HepG2 (cell line): ENCODE measurements around the gene CLDND2. TPM values are rescaled to one million over a fixed set of nuclear protein-coding genes. Genes with fewer than 3 reads are reported as not detected.

Experiments
- ARID2 ChIP-seq: sonication (generic); formaldehyde crosslinking; IDR thresholded peaks from 2 replicates; pipeline ENCODE4 v1.8.1; 2022; ENCODE audit warnings: mild to moderate bottlenecking, missing genetic modification reagents, borderline replicate concordance
- ARNT2 ChIP-seq: sonication (generic); formaldehyde crosslinking; IDR thresholded peaks from 2 replicates; pipeline ENCODE4 v1.8.0; 2022; ENCODE audit warnings: mild to moderate bottlenecking, low read depth, missing genetic modification reagents, moderate library complexity
- ARNTL ChIP-seq: sonication (generic); formaldehyde crosslinking; IDR thresholded peaks from 2 replicates; pipeline ENCODE4 v1.4.0; 2020; ENCODE audit warnings: mild to moderate bottlenecking, missing genetic modification reagents
- BCL3 ChIP-seq: sonication (generic); formaldehyde crosslinking; IDR thresholded peaks from 2 replicates; pipeline ENCODE4 v1.5.1; 2020; ENCODE audit warnings: mild to moderate bottlenecking, missing genetic modification reagents, moderate library complexity
- BRCA1 ChIP-seq: sonication (generic); formaldehyde crosslinking; IDR thresholded peaks from 2 replicates; pipeline ENCODE4 v1.4.0; 2020; ENCODE audit warnings: missing genetic modification reagents
- CERS6 ChIP-seq: sonication (generic); formaldehyde crosslinking; IDR thresholded peaks from 2 replicates; pipeline ENCODE4 v1.5.0; 2020; ENCODE audit warnings: missing genetic modification reagents
- HHEX ChIP-seq: IDR thresholded peaks from 2 replicates; pipeline ENCODE4 v1.6.1; 2016; ENCODE audit warnings: control low read depth
- HNF4A ChIP-seq: sonication (generic); formaldehyde crosslinking; IDR thresholded peaks from 2 replicates; pipeline ENCODE4 v1.4.0; 2020; ENCODE audit warnings: missing genetic modification reagents
- IRF9 ChIP-seq: sonication (generic); formaldehyde crosslinking; IDR thresholded peaks from 2 replicates; pipeline ENCODE4 v1.8.0; 2022; ENCODE audit warnings: missing genetic modification reagents, mild to moderate bottlenecking, borderline replicate concordance
- MATR3 ChIP-seq: sonication (generic); formaldehyde crosslinking; IDR thresholded peaks from 2 replicates; pipeline ENCODE4 v1.4.0; 2020; ENCODE audit warnings: missing genetic modification reagents
- MEIS2 ChIP-seq: sonication (generic); formaldehyde crosslinking; IDR thresholded peaks from 2 replicates; pipeline ENCODE4 v1.9.0; 2021; ENCODE audit warnings: mild to moderate bottlenecking, missing genetic modification reagents
- MTA3 ChIP-seq: sonication (generic); formaldehyde crosslinking; IDR thresholded peaks from 2 replicates; pipeline ENCODE4 v1.4.0; 2020; ENCODE audit warnings: missing genetic modification reagents
- NBN ChIP-seq: fragments of 450-650 bp; conservative IDR thresholded peaks from 2 replicates; pipeline ENCODE4 v1.6.1; 2017
- POGK ChIP-seq: sonication (generic); formaldehyde crosslinking; conservative IDR thresholded peaks from 2 replicates; pipeline ENCODE4 v1.8.0; 2022; ENCODE audit warnings: mild to moderate bottlenecking, moderate library complexity, missing genetic modification reagents
- POLR2G ChIP-seq: fragments of 200-400 bp; formaldehyde crosslinking; IDR thresholded peaks from 2 replicates; pipeline ENCODE4 v1.6.1; 2018; ENCODE audit warnings: mild to moderate bottlenecking, low read depth, low read length, moderate library complexity
- RAD21 ChIP-seq: fragments of 450-650 bp; formaldehyde crosslinking; IDR thresholded peaks from 2 replicates; pipeline ENCODE4 v1.5.0; 2020; ENCODE audit warnings: mild to moderate bottlenecking
- RBFOX2 ChIP-seq: fragments of 200-400 bp; formaldehyde crosslinking; IDR thresholded peaks from 2 replicates; pipeline ENCODE4 v1.6.1; 2017; ENCODE audit warnings: low read depth, mild to moderate bottlenecking, low read length
- SP1 ChIP-seq, 2 experiments: fragments of 450-650 bp in 1 of 2; sonication (generic) in 1 of 2; formaldehyde crosslinking in 1 of 2; IDR thresholded peaks; 2 replicates each; pipeline versions ENCODE4 v1.4.0 to v1.6.1; 2016 to 2020; ENCODE audit warnings: missing genetic modification reagents in 1 of 2
- STAT5B ChIP-seq: sonication (generic); formaldehyde crosslinking; IDR thresholded peaks from 2 replicates; pipeline ENCODE4 v1.4.0; 2020; ENCODE audit warnings: missing genetic modification reagents
- TCF7L2 ChIP-seq: IDR thresholded peaks from 2 replicates; pipeline ENCODE4 v1.6.1; 2011; ENCODE audit warnings: mild to moderate bottlenecking, low read depth, low read length, moderate library complexity
- TGIF2 ChIP-seq: IDR thresholded peaks from 2 replicates; pipeline ENCODE4 v1.6.1; 2016; ENCODE audit warnings: control low read depth, missing compliant biosample characterization
- XBP1 ChIP-seq: sonication (generic); formaldehyde crosslinking; IDR thresholded peaks from 2 replicates; pipeline ENCODE4 v1.5.0; 2020; ENCODE audit warnings: missing genetic modification reagents
- ZC3H13 ChIP-seq: sonication (generic); formaldehyde crosslinking; IDR thresholded peaks from 2 replicates; pipeline ENCODE4 v1.8.1; 2023; ENCODE audit warnings: mild to moderate bottlenecking, missing genetic modification reagents, moderate library complexity
- ZMYM3 ChIP-seq: sonication (generic); formaldehyde crosslinking; IDR thresholded peaks from 2 replicates; pipeline ENCODE4 v1.5.1; 2020; ENCODE audit warnings: mild to moderate bottlenecking, missing genetic modification reagents
- ZNF121 ChIP-seq: sonication (generic); formaldehyde crosslinking; IDR thresholded peaks from 2 replicates; pipeline ENCODE4 v1.5.0; 2020; ENCODE audit warnings: mild to moderate bottlenecking, missing genetic modification reagents
- ZNF468 ChIP-seq: sonication (generic); formaldehyde crosslinking; IDR thresholded peaks from 2 replicates; pipeline ENCODE4 v1.8.0; 2022; ENCODE audit warnings: mild to moderate bottlenecking, moderate library complexity, missing genetic modification reagents
- ZNF569 ChIP-seq: sonication (generic); formaldehyde crosslinking; IDR thresholded peaks from 2 replicates; pipeline ENCODE4 v1.5.0; 2020; ENCODE audit warnings: mild to moderate bottlenecking, missing genetic modification reagents, moderate library complexity, borderline replicate concordance
- ZNF790 ChIP-seq: sonication (generic); formaldehyde crosslinking; IDR thresholded peaks from 2 replicates; pipeline ENCODE4 v1.8.0; 2022; ENCODE audit warnings: missing genetic modification reagents, mild to moderate bottlenecking, borderline replicate concordance
- ZSCAN22 ChIP-seq: sonication (generic); formaldehyde crosslinking; IDR thresholded peaks from 2 replicates; pipeline ENCODE4 v1.4.0; 2020; ENCODE audit warnings: mild to moderate bottlenecking, missing genetic modification reagents
- polyA plus RNA-seq, 8 experiments: library from polyadenylated mRNA; depleted of rRNA in 3 of 8; stranded (reverse) in 7 of 8; unstranded in 1 of 8; fragments of >200 nt; fragmentation: Illumina TruSeq in 4 of 8; extraction: Trizol in 4 of 8; gene quantifications; 2 replicates each; pipeline versions ENCODE4 v1.2.1 to v1.2.3, GENCODE V29; 2011 to 2016; ENCODE audit warnings: low read depth in 4 of 8, missing spikeins in 1 of 8, mixed read lengths in 1 of 8; ENCODE audit not compliant: insufficient read depth in 1 of 8
- total RNA-seq, 5 experiments: library from RNA; depleted of rRNA; stranded (reverse); fragments of >200 nt; fragmentation: Illumina TruSeq; extraction: Trizol; gene quantifications; 2 replicates each; pipeline ENCODE4 v1.2.3, GENCODE V29; 2016; ENCODE audit warnings: low read depth in 1 of 5

The CLDND2 gene
- total and polyA plus RNA-seq, 2 of the 13 experiments (the other 11 are each of a cell fraction or from before 2014, with no cell fraction given) = 0.84 to 1.8 TPM

- 0 out of 2 replicates have a peak, but pooled peaks have one; percentile 19 for TF ChIP-seq IRF9
- TF ChIP-seq ZC3H13 = peak; percentile 14; the same call in 1 of the 2 replicates
- TF ChIP-seq RAD21 (CRISPR knock-in tag) = no peak; the same call in 1 of the 2 replicates
- no peak for TF ChIP-seq ZMYM3 (CRISPR knock-in tag)
- no peak for TF ChIP-seq BCL3 (CRISPR knock-in tag)
- TF ChIP-seq MTA3 (CRISPR knock-in tag) = no peak
- TF ChIP-seq BRCA1 = 0 out of 2 replicates have a peak, but pooled peaks have one; percentile 75
- TF ChIP-seq HHEX (CRISPR knock-in tag) = no peak
- 0 out of 2 replicates have a peak, but pooled peaks have one; percentile 8 for TF ChIP-seq XBP1 (CRISPR knock-in tag)
- no peak for TF ChIP-seq SP1 (IDR thresholded peaks at IDR 0.05)
- TF ChIP-seq SP1 (CRISPR knock-in tag; IDR thresholded peaks at IDR 0.05) = no peak
- TF ChIP-seq POGK (CRISPR knock-in tag) = no peak
- no peak for TF ChIP-seq CERS6
- TF ChIP-seq STAT5B (CRISPR knock-in tag) = no peak
- TF ChIP-seq TCF7L2 = no peak
- no peak for TF ChIP-seq ARNTL (CRISPR knock-in tag)
- 0 out of 2 replicates have a peak, but pooled peaks have one; percentile 4 for TF ChIP-seq HNF4A (CRISPR knock-in tag)
- no peak for TF ChIP-seq ARID2 (CRISPR knock-in tag)
- no peak for TF ChIP-seq POLR2G
- TF ChIP-seq MEIS2 (CRISPR knock-in tag) = peak; percentile 37; the same call in 1 of the 2 replicates
- no peak; the same call in 1 of the 2 replicates for TF ChIP-seq ARNT2
- TF ChIP-seq ZNF121 (CRISPR knock-in tag) = no peak
- no peak for TF ChIP-seq ZNF569 (CRISPR knock-in tag)
- TF ChIP-seq TGIF2 = 0 out of 2 replicates have a peak, but pooled peaks have one; percentile 23
- no peak for TF ChIP-seq NBN
- no peak; the same call in 1 of the 2 replicates for TF ChIP-seq ZSCAN22
- peak; percentile 78 for TF ChIP-seq RBFOX2
- TF ChIP-seq ZNF790 (CRISPR knock-in tag) = no peak
- no peak for TF ChIP-seq MATR3 (CRISPR knock-in tag)
- no peak for TF ChIP-seq ZNF468 (CRISPR knock-in tag)
These were observed 2.8 kb downstream of the CLDND2 start, which contains the start of gene ETFB (continued) for GRCh38 chr19:51365965-51366388.
